Stimulated activated CD4-positive, alpha-beta T cell treated with anti-CD3 and anti-CD28 coated beads, Interleukin-2, amount 100 ng/mL, for 4 hours (primary cell): ENCODE data around the gene OR5F1.

Experiments
- DNase-seq: peaks from one replicate; pipeline ENCODE4 v3.0.0-alpha.2; 2020; ENCODE audit warnings: low read depth

OR5F1 gene

GRCh38 chr11:55994525-55994924 is at the start of gene OR5F1:
TSS of gene OR5F1 (minus strand) at chr11:55994625. CDS start at chr11:55994625, 0 bp downstream.
- DNase-seq = no peak

GRCh38 chr11:56027354-56027753 is 32.9 kb upstream of the OR5F1 start, which contains the start of gene OR5AS1:
TSS of gene OR5AS1 (plus strand) at chr11:56027654. CDS start at chr11:56030419, 2,765 bp downstream.
- DNase-seq = no peak

GRCh38 chr11:56013805-56014204 is 19.4 kb upstream of the OR5F1 start:
- DNase-seq = no peak

GRCh38 chr11:56010716-56011115 is 16.3 kb upstream of the OR5F1 start:
- DNase-seq = no peak

GRCh38 chr11:55970935-55971334 is 23.5 kb downstream of the OR5F1 start:
- DNase-seq = no peak

GRCh38 chr11:55969845-55970244 is 24.6 kb downstream of the OR5F1 start, which contains the start of gene OR10AG1:
TSS of gene OR10AG1 (minus strand) at chr11:55969945. CDS start at chr11:55969907, 38 bp downstream.
- DNase-seq = no peak

GRCh38 chr11:55967914-55968313 is 26.5 kb downstream of the OR5F1 start:
- DNase-seq = no peak

GRCh38 chr11:55966391-55966790 is 28.0 kb downstream of the OR5F1 start:
- DNase-seq = no peak

- DNase-seq = no peak
Observed at GRCh38 chr11:55956521-55956920, 37.9 kb downstream of the OR5F1 start.

- DNase-seq = no peak
Observed at GRCh38 chr11:55949330-55949729, 45.1 kb downstream of the OR5F1 start.
